GM12891 (cell line): Measurements from ENCODE around the gene ADI1.

Experiments
- POLR2A ChIP-seq: IDR thresholded peaks from 2 replicates; pipeline ENCODE4 v1.6.1; 2011; ENCODE audit warnings: low read depth, low read length, control low read depth
- POLR2AphosphoS5 ChIP-seq: IDR thresholded peaks from 2 replicates; pipeline ENCODE4 v1.6.1; 2011; ENCODE audit warnings: low read depth, low read length, control low read depth
- TAF1 ChIP-seq: IDR thresholded peaks from 2 replicates; pipeline ENCODE4 v1.6.1; 2011; ENCODE audit warnings: low read depth, low read length, control low read depth

GRCh38 chr2:3487028-3487425 is 32.3 kb downstream of the ADI1 start:
- TF ChIP-seq POLR2A (no peak), POLR2AphosphoS5 (no peak), TAF1 (no peak)
